GM23338 (cell line): ENCODE data around the gene NLK. TPM values are rescaled to one million over a fixed set of nuclear protein-coding genes. Genes with fewer than 3 reads are reported as not detected.

Experiments
- ATAC-seq: fragments of 200-7000 bp; cut with Tn5 transposase; 3 replicates; pipeline ENCODE4 v1.9.1; 2020
- DNase-seq: peaks from one replicate; pipeline ENCODE4 v3.0.0-alpha.2; 2015; ENCODE audit warnings: low spot score
- H2AFZ ChIP-seq: fragments of 200-600 bp; sonication (generic); 2 replicates; pipeline ENCODE4 v1.8.0; 2016; ENCODE audit warnings: antibody characterized with exemption, mild to moderate bottlenecking, moderate library complexity
- H3F3A ChIP-seq: fragments of 200-600 bp; sonication (generic); replicated peaks from 2 replicates; pipeline ENCODE4 v1.8.0; 2017; ENCODE audit warnings: antibody characterized with exemption, mixed run types, low read depth
- H3K27ac ChIP-seq: fragments of 200-600 bp; sonication (generic); 2 replicates; pipeline ENCODE4 v1.6.1; 2016; ENCODE audit warnings: low read depth
- H3K27me3 ChIP-seq: fragments of 200-600 bp; sonication (generic); 2 replicates; pipeline ENCODE4 v1.8.0; 2016; ENCODE audit warnings: mild to moderate bottlenecking, mixed run types, moderate library complexity; ENCODE audit not compliant: insufficient read depth
- H3K36me3 ChIP-seq: fragments of 200-600 bp; sonication (generic); 2 replicates; pipeline ENCODE4 v1.8.0; 2016; ENCODE audit warnings: mild to moderate bottlenecking; ENCODE audit not compliant: insufficient read depth
- H3K4me1 ChIP-seq: fragments of 200-600 bp; sonication (generic); 2 replicates; pipeline ENCODE4 v1.8.0; 2016; ENCODE audit warnings: mild to moderate bottlenecking, moderate library complexity; ENCODE audit not compliant: insufficient read depth
- H3K4me2 ChIP-seq: fragments of 200-600 bp; sonication (generic); 2 replicates; pipeline ENCODE4 v1.7.1; 2017; ENCODE audit warnings: mixed run types
- H3K4me3 ChIP-seq: fragments of 200-600 bp; sonication (generic); 2 replicates; pipeline ENCODE4 v1.6.1; 2016; ENCODE audit warnings: mixed run types
- H3K79me2 ChIP-seq: fragments of 200-600 bp; sonication (generic); replicated peaks from 2 replicates; pipeline ENCODE4 v1.8.0; 2017; ENCODE audit warnings: mild to moderate bottlenecking; ENCODE audit not compliant: insufficient read depth
- H3K9me2 ChIP-seq: fragments of 200-600 bp; sonication (generic); 2 replicates; pipeline ENCODE4 v1.8.0; 2017; ENCODE audit not compliant: insufficient read depth
- H4K20me1 ChIP-seq: fragments of 200-600 bp; sonication (generic); replicated peaks from 2 replicates; pipeline ENCODE4 v1.8.0; 2017; ENCODE audit warnings: mild to moderate bottlenecking; ENCODE audit not compliant: insufficient read depth
- H3K27ac Mint-ChIP-seq: 2 replicates; pipeline ENCODE4 v1.8.0; 2020; ENCODE audit warnings: inconsistent platforms, mild to moderate bottlenecking, moderate library complexity, mixed read lengths
- H3K27me3 Mint-ChIP-seq: 3 replicates; pipeline ENCODE4 v1.8.0; 2022; ENCODE audit warnings: low read depth, mild to moderate bottlenecking, moderate library complexity, mixed read lengths, inconsistent platforms; ENCODE audit not compliant: insufficient read depth, poor library complexity
- H3K36me3 Mint-ChIP-seq: 3 replicates; pipeline ENCODE4 v1.8.0; 2021; ENCODE audit warnings: low read depth, mild to moderate bottlenecking, inconsistent platforms, moderate library complexity, mixed read lengths
- H3K4me1 Mint-ChIP-seq: 3 replicates; pipeline ENCODE4 v1.8.0; 2020; ENCODE audit warnings: mild to moderate bottlenecking, inconsistent platforms, mixed read lengths
- H3K4me3 Mint-ChIP-seq: 3 replicates; pipeline ENCODE4 v1.8.0; 2021; ENCODE audit warnings: moderate library complexity, mild to moderate bottlenecking, inconsistent platforms, mixed read lengths
- H3K9me3 Mint-ChIP-seq: 3 replicates; pipeline ENCODE4 v1.8.0; 2020; ENCODE audit warnings: moderate library complexity, mild to moderate bottlenecking, inconsistent platforms, mixed read lengths
- CREB1 ChIP-seq: fragments of 250-450 bp; sonication (Bioruptor Pico); IDR thresholded peaks from 2 replicates; pipeline ENCODE4 v1.5.0; 2020; ENCODE audit warnings: low read depth, mild to moderate bottlenecking, moderate library complexity
- EZH2 ChIP-seq: fragments of 200-600 bp; sonication (generic); IDR thresholded peaks from one replicate; pipeline ENCODE4 v1.8.0; 2017; ENCODE audit warnings: antibody characterized with exemption, mild to moderate bottlenecking, low read depth; ENCODE audit not compliant: unreplicated experiment
- POLR2AphosphoS5 ChIP-seq: IDR thresholded peaks from 2 replicates; pipeline ENCODE4 v1.6.1; 2016; ENCODE audit warnings: antibody characterized with exemption, low read depth
- STAT1 ChIP-seq: IDR thresholded peaks from one replicate; pipeline ENCODE4 v1.6.1; 2016; ENCODE audit warnings: antibody characterized with exemption; ENCODE audit not compliant: unreplicated experiment
- polyA plus RNA-seq: library from polyadenylated mRNA; unstranded; fragments of >200 nt; fragmentation: Nextera tagmentation; extraction: Ambion mirVana; gene quantifications from 2 replicates; pipeline ENCODE4 v1.2.1, GENCODE V29; 2016
- total RNA-seq: library from RNA; depleted of rRNA; stranded (reverse); fragments of >200 nt; shearing (Covaris generic); gene quantifications from 2 replicates; pipeline ENCODE4 v1.2.3, GENCODE V29; 2014
- TF ChIP-seq, protein P1 (sequence below), 2 experiments: fragments of 200-600 bp in 1 of 2; sonication (generic) in 1 of 2; conservative IDR thresholded peaks; 2 replicates each; pipeline versions ENCODE4 v1.5.1 to v1.6.1; 2016 to 2017; ENCODE audit warnings: antibody characterized with exemption in 2 of 2, low read depth in 2 of 2, mild to moderate bottlenecking in 2 of 2, moderate library complexity in 1 of 2
- TF ChIP-seq, protein P2 (sequence below): fragments of 250-450 bp; sonication (Bioruptor Pico); IDR thresholded peaks from 2 replicates; pipeline ENCODE4 v1.5.0; 2020; ENCODE audit warnings: mild to moderate bottlenecking, moderate library complexity

The NLK gene
- total and polyA plus RNA-seq, 2 experiments from 2014 or later = 34.7 to 78.5 TPM

DNA sequence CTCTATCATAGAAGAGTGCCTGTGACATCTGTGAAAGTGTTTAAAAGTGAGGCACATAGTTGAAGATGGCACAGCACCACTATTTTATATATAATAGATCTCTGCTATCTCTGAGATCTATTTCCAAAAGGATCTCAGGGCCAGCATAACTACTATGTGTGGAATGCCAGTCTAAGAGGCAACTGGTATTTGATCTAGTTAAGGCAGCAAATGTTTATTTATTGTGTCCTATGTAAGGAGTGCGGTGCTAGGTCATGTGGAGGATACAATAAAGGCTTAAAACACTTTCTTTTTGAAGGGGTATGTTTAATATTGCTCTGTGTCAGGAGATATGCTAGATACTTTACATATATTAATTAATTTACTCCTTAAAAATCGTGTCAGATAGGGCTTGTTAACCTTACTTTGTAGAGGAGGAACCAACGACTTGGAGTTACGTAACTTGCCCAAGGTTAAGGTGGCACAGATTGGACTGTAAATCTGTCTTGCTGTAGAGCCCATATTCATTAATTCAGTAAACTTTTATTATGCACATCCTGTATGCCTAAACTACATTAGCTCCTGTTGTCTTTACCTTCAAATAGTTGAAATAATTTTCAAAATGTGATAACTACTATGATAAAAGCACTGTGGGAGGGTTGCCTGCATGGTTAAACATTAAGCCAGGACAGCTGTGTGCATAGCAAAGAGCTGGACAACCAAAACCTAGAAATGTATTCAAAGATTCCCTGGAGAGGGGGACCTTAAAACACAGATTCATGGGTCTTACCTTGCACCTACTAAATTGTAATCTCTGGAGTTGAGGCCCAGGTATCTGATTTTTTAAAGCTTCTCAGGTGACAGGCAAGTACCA lies 83.3 kb downstream of the NLK start (continued):
- TF ChIP-seq, protein P1, sequence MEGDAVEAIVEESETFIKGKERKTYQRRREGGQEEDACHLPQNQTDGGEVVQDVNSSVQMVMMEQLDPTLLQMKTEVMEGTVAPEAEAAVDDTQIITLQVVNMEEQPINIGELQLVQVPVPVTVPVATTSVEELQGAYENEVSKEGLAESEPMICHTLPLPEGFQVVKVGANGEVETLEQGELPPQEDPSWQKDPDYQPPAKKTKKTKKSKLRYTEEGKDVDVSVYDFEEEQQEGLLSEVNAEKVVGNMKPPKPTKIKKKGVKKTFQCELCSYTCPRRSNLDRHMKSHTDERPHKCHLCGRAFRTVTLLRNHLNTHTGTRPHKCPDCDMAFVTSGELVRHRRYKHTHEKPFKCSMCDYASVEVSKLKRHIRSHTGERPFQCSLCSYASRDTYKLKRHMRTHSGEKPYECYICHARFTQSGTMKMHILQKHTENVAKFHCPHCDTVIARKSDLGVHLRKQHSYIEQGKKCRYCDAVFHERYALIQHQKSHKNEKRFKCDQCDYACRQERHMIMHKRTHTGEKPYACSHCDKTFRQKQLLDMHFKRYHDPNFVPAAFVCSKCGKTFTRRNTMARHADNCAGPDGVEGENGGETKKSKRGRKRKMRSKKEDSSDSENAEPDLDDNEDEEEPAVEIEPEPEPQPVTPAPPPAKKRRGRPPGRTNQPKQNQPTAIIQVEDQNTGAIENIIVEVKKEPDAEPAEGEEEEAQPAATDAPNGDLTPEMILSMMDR (conservative IDR thresholded peaks at IDR 0.05; ENCODE audit: low read depth in 2 of 2) = no peak
- TF ChIP-seq CREB1 (CRISPR knock-in tag) (no peak), EZH2 (no peak), POLR2AphosphoS5 (no peak), STAT1 (no peak)
- TF ChIP-seq, protein P2, sequence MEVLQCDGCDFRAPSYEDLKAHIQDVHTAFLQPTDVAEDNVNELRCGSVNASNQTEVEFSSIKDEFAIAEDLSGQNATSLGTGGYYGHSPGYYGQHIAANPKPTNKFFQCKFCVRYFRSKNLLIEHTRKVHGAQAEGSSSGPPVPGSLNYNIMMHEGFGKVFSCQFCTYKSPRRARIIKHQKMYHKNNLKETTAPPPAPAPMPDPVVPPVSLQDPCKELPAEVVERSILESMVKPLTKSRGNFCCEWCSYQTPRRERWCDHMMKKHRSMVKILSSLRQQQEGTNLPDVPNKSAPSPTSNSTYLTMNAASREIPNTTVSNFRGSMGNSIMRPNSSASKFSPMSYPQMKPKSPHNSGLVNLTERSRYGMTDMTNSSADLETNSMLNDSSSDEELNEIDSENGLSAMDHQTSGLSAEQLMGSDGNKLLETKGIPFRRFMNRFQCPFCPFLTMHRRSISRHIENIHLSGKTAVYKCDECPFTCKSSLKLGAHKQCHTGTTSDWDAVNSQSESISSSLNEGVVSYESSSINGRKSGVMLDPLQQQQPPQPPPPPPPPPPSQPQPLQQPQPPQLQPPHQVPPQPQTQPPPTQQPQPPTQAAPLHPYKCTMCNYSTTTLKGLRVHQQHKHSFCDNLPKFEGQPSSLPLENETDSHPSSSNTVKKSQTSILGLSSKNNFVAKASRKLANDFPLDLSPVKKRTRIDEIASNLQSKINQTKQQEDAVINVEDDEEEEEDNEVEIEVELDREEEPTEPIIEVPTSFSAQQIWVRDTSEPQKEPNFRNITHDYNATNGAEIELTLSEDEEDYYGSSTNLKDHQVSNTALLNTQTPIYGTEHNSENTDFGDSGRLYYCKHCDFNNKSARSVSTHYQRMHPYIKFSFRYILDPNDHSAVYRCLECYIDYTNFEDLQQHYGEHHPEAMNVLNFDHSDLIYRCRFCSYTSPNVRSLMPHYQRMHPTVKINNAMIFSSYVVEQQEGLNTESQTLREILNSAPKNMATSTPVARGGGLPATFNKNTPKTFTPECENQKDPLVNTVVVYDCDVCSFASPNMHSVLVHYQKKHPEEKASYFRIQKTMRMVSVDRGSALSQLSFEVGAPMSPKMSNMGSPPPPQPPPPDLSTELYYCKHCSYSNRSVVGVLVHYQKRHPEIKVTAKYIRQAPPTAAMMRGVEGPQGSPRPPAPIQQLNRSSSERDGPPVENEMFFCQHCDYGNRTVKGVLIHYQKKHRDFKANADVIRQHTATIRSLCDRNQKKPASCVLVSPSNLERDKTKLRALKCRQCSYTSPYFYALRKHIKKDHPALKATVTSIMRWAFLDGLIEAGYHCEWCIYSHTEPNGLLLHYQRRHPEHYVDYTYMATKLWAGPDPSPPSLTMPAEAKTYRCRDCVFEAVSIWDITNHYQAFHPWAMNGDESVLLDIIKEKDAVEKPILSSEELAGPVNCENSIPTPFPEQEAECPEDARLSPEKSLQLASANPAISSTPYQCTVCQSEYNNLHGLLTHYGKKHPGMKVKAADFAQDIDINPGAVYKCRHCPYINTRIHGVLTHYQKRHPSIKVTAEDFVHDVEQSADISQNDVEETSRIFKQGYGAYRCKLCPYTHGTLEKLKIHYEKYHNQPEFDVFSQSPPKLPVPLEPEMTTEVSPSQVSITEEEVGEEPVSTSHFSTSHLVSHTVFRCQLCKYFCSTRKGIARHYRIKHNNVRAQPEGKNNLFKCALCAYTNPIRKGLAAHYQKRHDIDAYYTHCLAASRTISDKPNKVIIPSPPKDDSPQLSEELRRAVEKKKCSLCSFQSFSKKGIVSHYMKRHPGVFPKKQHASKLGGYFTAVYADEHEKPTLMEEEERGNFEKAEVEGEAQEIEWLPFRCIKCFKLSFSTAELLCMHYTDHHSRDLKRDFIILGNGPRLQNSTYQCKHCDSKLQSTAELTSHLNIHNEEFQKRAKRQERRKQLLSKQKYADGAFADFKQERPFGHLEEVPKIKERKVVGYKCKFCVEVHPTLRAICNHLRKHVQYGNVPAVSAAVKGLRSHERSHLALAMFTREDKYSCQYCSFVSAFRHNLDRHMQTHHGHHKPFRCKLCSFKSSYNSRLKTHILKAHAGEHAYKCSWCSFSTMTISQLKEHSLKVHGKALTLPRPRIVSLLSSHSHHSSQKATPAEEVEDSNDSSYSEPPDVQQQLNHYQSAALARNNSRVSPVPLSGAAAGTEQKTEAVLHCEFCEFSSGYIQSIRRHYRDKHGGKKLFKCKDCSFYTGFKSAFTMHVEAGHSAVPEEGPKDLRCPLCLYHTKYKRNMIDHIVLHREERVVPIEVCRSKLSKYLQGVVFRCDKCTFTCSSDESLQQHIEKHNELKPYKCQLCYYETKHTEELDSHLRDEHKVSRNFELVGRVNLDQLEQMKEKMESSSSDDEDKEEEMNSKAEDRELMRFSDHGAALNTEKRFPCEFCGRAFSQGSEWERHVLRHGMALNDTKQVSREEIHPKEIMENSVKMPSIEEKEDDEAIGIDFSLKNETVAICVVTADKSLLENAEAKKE (CRISPR knock-in tag) = no peak

DNA sequence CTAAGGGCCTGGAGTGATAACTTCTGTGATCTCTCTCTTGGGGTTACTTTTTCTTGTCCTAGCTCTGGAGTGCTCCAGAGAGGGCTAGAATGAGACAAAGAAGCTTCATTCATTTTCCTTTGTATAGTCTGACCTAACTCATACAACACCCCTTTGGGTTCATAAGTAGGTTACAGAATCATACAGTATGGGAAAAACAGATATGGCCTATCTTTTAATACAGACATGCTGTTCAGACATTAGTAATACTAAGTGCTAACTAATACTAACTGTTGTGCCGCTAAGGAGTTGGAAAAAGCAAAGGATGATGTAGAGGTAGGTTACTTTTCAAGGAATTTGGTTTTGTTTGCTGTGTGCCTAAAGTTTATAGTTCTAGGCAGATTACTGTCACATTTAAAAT lies 84.7 kb downstream of the NLK start:
- Histone ChIP-seq H3K4me3 (no peak overlapping the region), H3K27ac (no peak overlapping the region), H3F3A (no peaks in the 10 kb centered on the region), H3K9me2 (no peaks in the 10 kb centered on the region), H3K4me2 (no peak overlapping the region), H3K36me3 (peaks cover 10% of the 10 kb centered on the region; the same call in 1 of the 2 replicates), H3K4me1 (no peaks in the 10 kb centered on the region), H4K20me1 (peaks cover 4% of the 10 kb centered on the region; the same call in 1 of the 2 replicates), H3K27me3 (no peaks in the 10 kb centered on the region), H3K79me2 (no peaks in the 10 kb centered on the region; the same call in 1 of the 2 replicates), H2AFZ (no peak overlapping the region)
- Mint-ChIP-seq H3K36me3 (peaks cover 9% of the 10 kb centered on the region; the same call in 1 of the 3 replicates), H3K4me1 (no peaks in the 10 kb centered on the region), H3K27me3 (no peaks in the 10 kb centered on the region), H3K27ac (no peak overlapping the region), H3K9me3 (no peaks in the 10 kb centered on the region), H3K4me3 (no peak overlapping the region)
- TF ChIP-seq CREB1 (CRISPR knock-in tag) = no peak
- no peak for ATAC-seq
- DNase-seq = no peak
